ENCODE measurements around the gene IER3IP1. TPM values are rescaled to one million over a fixed set of nuclear protein-coding genes. Genes with fewer than 3 reads are reported as not detected.

Gene IER3IP1
- total RNA-seq, 8 experiments from 2014 or later, result 15.1 to 27.0 (median 22.7) TPM

DNA sequence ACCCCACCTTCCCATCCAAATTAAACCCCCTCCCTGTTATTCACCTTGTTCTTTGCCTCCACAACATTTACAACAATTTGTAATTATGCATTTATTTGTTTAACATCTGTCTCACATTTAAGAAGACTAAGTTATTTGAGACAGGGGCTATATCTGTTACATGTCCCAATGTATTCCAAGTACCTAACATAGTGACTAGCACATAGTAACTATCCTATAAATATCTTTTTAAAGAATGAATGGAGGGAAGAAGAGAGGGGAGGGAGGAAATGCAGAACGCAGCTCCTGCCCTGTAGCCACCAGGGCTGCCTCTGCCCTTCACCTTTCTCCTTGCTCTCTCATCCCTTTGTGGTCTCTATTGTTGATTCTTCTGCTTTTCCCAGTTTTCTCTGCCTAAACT lies 66.4 kb downstream of the IER3IP1 start:
- 40 to 100% methylated on average over 1 of the region's 1 CpG; no CpG with 5 or more reads in 8 of the 10 experiments for WGBS, 10 experiments

DNA sequence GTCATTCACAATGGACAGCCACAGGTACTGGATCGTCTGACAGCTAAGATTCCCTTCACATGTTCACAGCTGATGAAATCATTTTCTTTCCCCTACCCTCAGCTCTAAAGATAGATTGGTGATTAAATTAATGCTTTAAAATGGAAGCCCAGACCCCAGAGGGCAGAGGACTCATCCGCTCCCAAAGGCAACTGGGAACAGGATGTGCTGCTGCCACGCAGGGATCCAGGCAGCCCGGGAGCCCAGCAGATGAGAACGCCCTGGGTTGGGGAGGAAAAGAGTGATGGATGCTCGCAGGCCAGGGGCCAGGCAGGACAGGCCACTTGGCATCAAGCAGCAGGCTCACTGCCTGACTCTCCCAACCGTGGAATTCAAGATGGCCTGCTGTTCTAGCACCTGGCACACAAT lies 67.2 kb downstream of the IER3IP1 start:
- 43 to 100% (median 67%) methylated on average over 1 to 5 of the region's 7 CpGs; no CpG with 5 or more reads in 3 of the 10 experiments for WGBS, 10 experiments
- in situ Hi-C loops (cut with MboI; ENCODE audit: low pct_unique_long_range_greater_than_20kb in 2 of 9, low sequenced_read_pairs in 9 of 9, unreplicated experiment in 9 of 9), result no loop called here
- peaks cover 6 to 18% of the 10 kb centered on the region in 2 donors for H3K4me1 ChIP-seq (replicated peaks in 1 of 2)
- ATAC-seq (replicated peaks in 6 of 8), result peak in 5 of 8 experiments; percentile 72 to 89 (median 77)
- peak overlapping the region in 1 of 2 donors; percentile 50 for H3K27ac ChIP-seq
- H3K4me3 ChIP-seq, result no peak overlapping the region

More for the DNA sequence above, 66.4 kb downstream of the IER3IP1 start:
- H3K4me1 ChIP-seq (replicated peaks in 1 of 2), result peaks cover 6 to 18% of the 10 kb centered on the region in 2 donors
- in situ Hi-C loops (cut with MboI; ENCODE audit: low pct_unique_long_range_greater_than_20kb in 2 of 9, low sequenced_read_pairs in 9 of 9, unreplicated experiment in 9 of 9), result no loop called here
- no peak for ATAC-seq (replicated peaks in 6 of 8)
- H3K4me3 ChIP-seq, result no peak overlapping the region
- H3K27ac ChIP-seq, result no peak overlapping the region

DNA sequence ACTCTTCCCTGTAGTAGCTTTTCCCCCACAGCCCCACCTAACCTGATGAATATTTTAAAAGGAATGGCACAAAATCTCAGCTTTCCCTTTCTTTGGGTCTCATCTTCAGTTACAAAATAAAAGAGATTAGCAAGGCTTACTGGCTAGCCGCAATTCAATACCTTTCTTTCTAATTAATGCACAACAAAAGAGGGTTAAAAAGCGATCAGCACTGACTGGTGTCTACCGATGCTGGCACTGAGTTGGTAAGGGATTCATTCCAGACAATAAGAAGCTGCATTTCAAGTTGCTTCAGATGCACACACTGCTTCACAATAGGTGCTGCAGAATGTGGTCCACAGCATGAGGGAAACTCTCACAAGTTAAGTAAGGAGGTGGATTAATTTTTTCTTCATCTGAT lies 67.8 kb downstream of the IER3IP1 start:
- WGBS, 10 experiments, result 0 to 100% (median 40%) methylated on average over 1 to 3 of the region's 3 CpGs; no CpG with 5 or more reads in 3 of the 10 experiments
- Histone ChIP-seq H3K4me1 (replicated peaks in 1 of 2) (peaks cover 6 to 18% of the 10 kb centered on the region in 2 donors), H3K4me3 (no peak overlapping the region), H3K27ac (no peak overlapping the region)
- ATAC-seq (replicated peaks in 6 of 8), result peak in 5 of 8 experiments; percentile 14 to 38 (median 27)
- in situ Hi-C loops (cut with MboI; ENCODE audit: low pct_unique_long_range_greater_than_20kb in 2 of 9, low sequenced_read_pairs in 9 of 9, unreplicated experiment in 9 of 9), result no loop called here

Other genes with a start within 250 kb of the IER3IP1 start
- gene ELOA2, start 140.7 kb downstream of the IER3IP1 start, total RNA-seq, result 1 to 10 TPM in 2 of 8 experiments, under 1 TPM in 6; 0.13 to 2.6 (median 0.30) TPM
- gene HDHD2, start 25.9 kb downstream of the IER3IP1 start, total RNA-seq, result 10 to 100 TPM; 25.4 to 50.0 (median 39.8) TPM
- gene SKOR2, start 75.3 kb upstream of the IER3IP1 start, total RNA-seq, result under 1 TPM in 6 of 8 experiments, not detected in 2; 0.05 to 0.47 (median 0.12) TPM